ENCODE measurements around the gene FJX1. TPM values are rescaled to one million over a fixed set of nuclear protein-coding genes. Genes with fewer than 3 reads are reported as not detected.
A peak's percentile ranks its signal among the peaks of the same experiment; 100 is the strongest.

Gene FJX1, protein sequence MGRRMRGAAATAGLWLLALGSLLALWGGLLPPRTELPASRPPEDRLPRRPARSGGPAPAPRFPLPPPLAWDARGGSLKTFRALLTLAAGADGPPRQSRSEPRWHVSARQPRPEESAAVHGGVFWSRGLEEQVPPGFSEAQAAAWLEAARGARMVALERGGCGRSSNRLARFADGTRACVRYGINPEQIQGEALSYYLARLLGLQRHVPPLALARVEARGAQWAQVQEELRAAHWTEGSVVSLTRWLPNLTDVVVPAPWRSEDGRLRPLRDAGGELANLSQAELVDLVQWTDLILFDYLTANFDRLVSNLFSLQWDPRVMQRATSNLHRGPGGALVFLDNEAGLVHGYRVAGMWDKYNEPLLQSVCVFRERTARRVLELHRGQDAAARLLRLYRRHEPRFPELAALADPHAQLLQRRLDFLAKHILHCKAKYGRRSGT
- total RNA-seq: under 1 TPM; 0.46 to 0.62 TPM

DNA sequence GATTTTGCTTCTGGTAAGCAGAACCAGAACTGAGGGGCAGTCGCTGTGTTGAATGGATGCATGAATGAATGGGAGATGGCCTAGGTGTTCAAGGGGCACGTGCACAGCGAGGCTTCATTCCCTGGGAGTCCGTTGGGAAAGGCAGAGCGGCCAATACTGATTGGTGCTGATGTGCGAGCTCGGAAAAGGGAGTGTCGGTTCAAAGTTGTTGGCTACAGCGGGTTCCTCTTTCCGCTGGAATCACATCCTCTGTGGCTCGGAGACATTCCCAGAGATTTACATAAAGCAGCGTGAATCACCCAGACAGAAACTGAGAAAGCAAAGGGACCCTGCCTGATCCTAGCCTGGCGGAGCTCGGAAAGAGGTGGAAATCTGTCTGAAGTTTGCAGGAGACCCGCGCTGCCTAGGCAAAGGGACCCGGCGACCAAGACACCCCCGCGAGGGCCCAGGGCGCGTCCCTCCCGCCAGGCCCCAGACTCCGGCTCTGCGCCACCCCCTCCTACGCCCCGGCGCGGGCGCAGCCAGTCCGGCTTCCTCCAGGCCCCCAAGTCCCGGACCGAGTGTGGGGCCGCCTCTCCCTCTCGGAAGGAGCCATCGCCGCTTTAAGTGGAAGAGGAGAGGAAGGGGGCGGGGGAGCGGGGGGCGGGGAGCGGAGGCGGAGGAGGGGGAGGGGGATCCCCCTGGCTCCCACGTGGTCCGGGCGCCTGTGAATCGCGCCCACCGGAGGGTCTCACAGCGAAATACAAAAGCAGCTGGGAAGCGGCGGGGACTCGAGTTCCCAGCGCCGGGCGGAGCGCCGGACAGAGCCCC lies at the start of gene FJX1:
FJX1 (plus strand) TSS at position 774 of the 810 bp plus-strand sequence. CDS start 177 bp downstream, outside the sequence.
- H3K27me3 Mint-ChIP-seq: peaks cover 58% of the 10 kb centered on the region
- intact Hi-C loops (cut with micrococcal nuclease): loop anchor here (2.0 to 10.0 kb wide), 3 partner anchors 434 to 1129 kb away; no protein-coding TSS in a partner anchor
- H3K4me1 Mint-ChIP-seq (ENCODE audit: low read depth): peaks cover 12% of the 10 kb centered on the region
- POLR2A ChIA-PET: no interaction called here
- DNase-seq: peak; percentile 30
- peak within 1 kb of the TSS; percentile 58 for H3K4me3 Mint-ChIP-seq
- no peaks in the 10 kb centered on the region for H3K36me3 Mint-ChIP-seq
- CTCF ChIA-PET: interaction anchor here (0.6 to 3.5 kb wide), 8 partner anchors 14 to 861 kb away, joined by 3 to 19 read pairs (median 3); no protein-coding TSS in a partner anchor
- no peaks in the 10 kb centered on the region for H3K9me3 Mint-ChIP-seq
- H3K27ac Mint-ChIP-seq: no peak within 1 kb of the TSS

DNA sequence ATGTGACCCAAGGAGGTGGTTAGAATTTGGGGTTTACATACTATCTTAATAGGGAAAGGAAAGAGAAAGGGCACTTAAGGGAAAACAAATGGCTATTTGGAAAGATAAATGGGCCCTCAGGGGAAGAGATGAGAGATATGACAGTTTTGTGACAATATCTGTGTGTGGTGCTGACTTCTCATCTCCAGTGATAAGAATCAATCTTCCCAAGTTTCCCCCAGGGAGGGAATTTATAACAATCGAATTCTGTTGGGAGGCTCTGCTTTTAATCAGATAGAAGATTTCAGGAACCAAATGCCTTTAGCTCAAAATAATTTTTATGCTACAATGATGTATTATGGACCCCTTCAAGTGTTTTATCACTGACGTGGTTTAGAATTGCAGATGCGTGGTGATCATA lies 46.6 kb upstream of the FJX1 start:
- Mint-ChIP-seq H3K36me3 (no peaks in the 10 kb centered on the region), H3K4me1 (ENCODE audit: low read depth) (no peaks in the 10 kb centered on the region), H3K27me3 (peaks cover 15% of the 10 kb centered on the region), H3K9me3 (peaks cover 8% of the 10 kb centered on the region), H3K4me3 (no peak overlapping the region), H3K27ac (no peak overlapping the region)
- DNase-seq: no peak
- ChIA-PET CTCF (no interaction called here), POLR2A (no interaction called here)
- intact Hi-C loops (cut with micrococcal nuclease): no loop called here

DNA sequence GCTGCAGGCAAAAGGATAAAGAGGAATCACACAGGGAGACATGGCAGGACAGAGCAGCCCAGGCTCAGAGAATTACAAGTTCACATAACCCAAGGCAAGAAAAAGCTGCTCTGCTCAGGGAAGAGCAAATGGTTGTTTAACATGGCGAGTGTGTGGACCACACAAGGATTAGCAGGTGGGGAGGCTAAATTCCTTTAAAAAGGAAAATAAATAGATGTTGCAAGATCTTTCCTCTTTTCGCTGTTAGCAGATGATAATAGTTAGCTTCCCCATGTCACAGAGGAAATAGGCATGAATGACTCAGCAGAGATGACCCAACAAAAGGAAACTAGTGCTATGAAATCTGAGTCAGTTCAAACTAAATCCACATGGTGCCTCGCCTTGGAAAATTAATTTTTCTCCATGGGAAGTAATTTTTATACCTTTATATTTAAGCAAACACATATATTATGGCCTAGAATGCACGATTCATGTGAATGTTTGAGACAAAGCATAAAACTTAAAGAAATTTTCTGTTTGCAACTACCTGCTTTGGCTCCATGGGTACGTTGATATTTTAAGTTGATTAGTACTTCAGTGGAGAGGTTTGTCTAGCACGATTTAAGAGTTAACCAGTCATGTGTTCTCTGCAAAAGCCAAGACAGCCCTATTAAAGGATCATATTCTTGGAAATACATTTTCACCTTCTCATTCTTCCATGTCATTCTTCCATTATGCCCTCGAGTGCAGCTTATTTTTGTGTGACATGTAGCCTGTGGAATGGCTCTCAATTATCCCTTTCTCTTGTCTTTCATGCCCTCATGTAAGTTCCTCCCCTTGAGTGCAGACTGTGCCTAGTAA lies 38.5 kb upstream of the FJX1 start:
- Mint-ChIP-seq H3K27me3 (peaks cover 38% of the 10 kb centered on the region), H3K27ac (no peak overlapping the region), H3K4me1 (ENCODE audit: low read depth) (no peaks in the 10 kb centered on the region), H3K4me3 (no peak overlapping the region), H3K36me3 (no peaks in the 10 kb centered on the region), H3K9me3 (no peaks in the 10 kb centered on the region)
- CTCF ChIA-PET: no interaction called here
- POLR2A ChIA-PET: no interaction called here
- intact Hi-C loops (cut with micrococcal nuclease): no loop called here
- no peak for DNase-seq

DNA sequence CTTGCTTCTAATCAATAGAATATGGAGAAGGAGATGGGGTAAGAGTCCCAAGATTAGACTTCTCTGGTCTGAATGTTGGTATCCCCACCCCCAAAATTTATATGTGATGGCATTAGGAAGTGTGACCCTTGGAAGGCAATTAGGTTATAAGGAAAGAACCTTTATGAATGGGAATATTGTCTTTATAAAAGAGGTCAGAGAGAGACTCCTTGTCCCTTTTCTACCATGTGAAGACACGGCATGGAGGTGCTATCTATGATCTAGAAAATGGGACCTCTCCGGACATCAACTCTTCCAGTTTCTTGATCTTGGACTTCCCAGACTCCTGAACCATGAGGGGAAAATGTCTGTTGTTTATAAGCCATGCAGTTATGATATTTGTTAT lies 37.9 kb upstream of the FJX1 start:
- no peaks in the 10 kb centered on the region for H3K36me3 Mint-ChIP-seq
- no peaks in the 10 kb centered on the region for H3K9me3 Mint-ChIP-seq
- POLR2A ChIA-PET: no interaction called here
- intact Hi-C loops (cut with micrococcal nuclease): no loop called here
- no peak overlapping the region for H3K27ac Mint-ChIP-seq
- DNase-seq: no peak
- H3K4me3 Mint-ChIP-seq: no peak overlapping the region
- no peaks in the 10 kb centered on the region for H3K4me1 Mint-ChIP-seq (ENCODE audit: low read depth)
- CTCF ChIA-PET: no interaction called here
- H3K27me3 Mint-ChIP-seq: peaks cover 34% of the 10 kb centered on the region

DNA sequence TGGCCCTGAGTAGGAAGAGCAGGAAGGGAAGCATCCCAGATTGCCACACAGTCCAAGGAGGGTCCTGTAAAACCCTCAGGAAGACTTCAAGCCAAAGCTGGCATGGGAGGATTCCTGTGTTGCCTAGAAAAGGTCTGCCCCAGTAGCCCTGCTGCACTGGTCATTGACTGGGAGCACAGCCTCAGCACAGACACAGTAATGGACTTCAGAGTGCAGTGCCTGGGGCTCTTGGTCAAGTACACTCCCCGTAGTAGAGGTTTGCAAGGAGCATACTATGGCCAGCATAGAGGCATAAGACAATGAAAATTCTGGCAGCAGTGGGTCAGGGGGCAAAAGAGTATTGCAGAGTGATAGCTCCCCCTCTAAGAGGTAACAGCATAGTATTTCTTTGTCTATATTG lies 36.2 kb upstream of the FJX1 start:
- no peak for DNase-seq
- Mint-ChIP-seq H3K36me3 (no peaks in the 10 kb centered on the region), H3K4me1 (ENCODE audit: low read depth) (no peaks in the 10 kb centered on the region), H3K4me3 (no peak overlapping the region), H3K27me3 (peaks cover 28% of the 10 kb centered on the region), H3K27ac (no peak overlapping the region), H3K9me3 (no peaks in the 10 kb centered on the region)
- intact Hi-C loops (cut with micrococcal nuclease): no loop called here
- CTCF ChIA-PET: no interaction called here
- POLR2A ChIA-PET: no interaction called here

DNA sequence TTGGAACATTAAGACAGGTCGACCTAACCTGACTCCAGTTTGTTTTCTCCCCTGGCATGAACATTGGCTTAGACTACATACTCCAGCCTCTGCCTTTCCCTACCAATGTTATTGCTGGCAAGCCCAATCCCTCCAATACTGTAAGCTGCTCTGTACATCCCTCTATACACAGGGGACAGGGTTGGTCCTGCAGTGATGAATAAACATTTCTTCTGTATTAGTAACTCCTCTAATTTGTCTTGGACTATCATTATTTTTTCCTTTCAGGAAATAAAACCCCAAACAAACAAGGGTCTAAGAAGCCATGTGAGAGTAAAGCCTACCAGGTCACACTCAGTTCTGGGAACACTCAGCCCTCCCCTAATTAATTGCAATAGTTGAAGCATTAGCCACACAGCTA lies 35.1 kb upstream of the FJX1 start:
- peaks cover 33% of the 10 kb centered on the region for H3K27me3 Mint-ChIP-seq
- no peaks in the 10 kb centered on the region for H3K9me3 Mint-ChIP-seq
- ChIA-PET POLR2A (no interaction called here), CTCF (interaction anchor here (0.5 kb wide), 1 partner anchor 60 kb away, joined by 5 read pairs; no protein-coding TSS in a partner anchor)
- no peaks in the 10 kb centered on the region for H3K4me1 Mint-ChIP-seq (ENCODE audit: low read depth)
- DNase-seq: no peak
- intact Hi-C loops (cut with micrococcal nuclease): no loop called here
- no peak overlapping the region for H3K4me3 Mint-ChIP-seq
- H3K36me3 Mint-ChIP-seq: no peaks in the 10 kb centered on the region
- no peak overlapping the region for H3K27ac Mint-ChIP-seq

DNA sequence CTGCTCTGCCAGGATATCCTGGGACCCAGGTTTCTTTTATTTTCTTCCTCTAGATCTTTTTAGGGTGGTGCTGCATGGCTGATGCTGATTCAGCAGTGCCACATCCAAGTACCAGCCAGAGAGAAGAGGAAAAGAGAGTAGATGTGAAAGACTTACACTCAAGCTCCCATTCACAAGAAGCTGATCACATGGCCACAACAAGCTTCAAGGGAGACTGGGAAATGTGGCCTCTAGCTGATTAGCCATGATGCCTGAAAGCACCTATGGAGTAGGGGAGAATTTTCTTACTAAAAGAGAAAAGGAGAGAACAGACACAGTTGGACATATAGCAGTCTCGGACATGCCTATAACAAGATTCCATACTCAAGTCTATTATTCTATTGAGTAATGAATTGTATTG lies 34.4 kb upstream of the FJX1 start:
- Mint-ChIP-seq H3K4me1 (ENCODE audit: low read depth) (no peaks in the 10 kb centered on the region), H3K9me3 (no peaks in the 10 kb centered on the region), H3K27me3 (peaks cover 37% of the 10 kb centered on the region), H3K27ac (no peak overlapping the region), H3K36me3 (no peaks in the 10 kb centered on the region), H3K4me3 (no peak overlapping the region)
- no peak for DNase-seq
- ChIA-PET CTCF (no interaction called here), POLR2A (no interaction called here)
- intact Hi-C loops (cut with micrococcal nuclease): no loop called here

DNA sequence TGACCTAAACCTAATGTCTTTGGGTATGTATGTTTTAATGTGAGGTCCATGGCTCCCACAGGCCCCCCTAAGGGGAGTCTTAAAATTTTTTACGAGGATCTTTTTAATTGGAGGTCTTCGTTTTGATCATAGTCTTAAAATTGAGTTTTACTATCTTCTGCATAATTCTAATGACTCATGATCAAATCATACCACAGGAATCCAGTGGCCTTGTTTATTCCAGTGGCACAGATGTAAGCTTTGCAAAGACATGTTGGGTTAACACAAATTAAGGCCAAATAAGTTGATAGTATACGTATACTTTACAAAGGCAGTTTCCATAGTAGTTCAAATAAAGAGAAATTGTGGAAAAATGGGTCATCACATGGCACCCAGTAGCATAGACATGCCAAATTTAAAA lies 33.9 kb upstream of the FJX1 start:
- intact Hi-C loops (cut with micrococcal nuclease): no loop called here
- Mint-ChIP-seq H3K27ac (no peak overlapping the region), H3K9me3 (no peaks in the 10 kb centered on the region), H3K4me1 (ENCODE audit: low read depth) (no peaks in the 10 kb centered on the region), H3K27me3 (peaks cover 40% of the 10 kb centered on the region), H3K36me3 (no peaks in the 10 kb centered on the region), H3K4me3 (no peak overlapping the region)
- CTCF ChIA-PET: no interaction called here
- POLR2A ChIA-PET: no interaction called here
- no peak for DNase-seq

DNA sequence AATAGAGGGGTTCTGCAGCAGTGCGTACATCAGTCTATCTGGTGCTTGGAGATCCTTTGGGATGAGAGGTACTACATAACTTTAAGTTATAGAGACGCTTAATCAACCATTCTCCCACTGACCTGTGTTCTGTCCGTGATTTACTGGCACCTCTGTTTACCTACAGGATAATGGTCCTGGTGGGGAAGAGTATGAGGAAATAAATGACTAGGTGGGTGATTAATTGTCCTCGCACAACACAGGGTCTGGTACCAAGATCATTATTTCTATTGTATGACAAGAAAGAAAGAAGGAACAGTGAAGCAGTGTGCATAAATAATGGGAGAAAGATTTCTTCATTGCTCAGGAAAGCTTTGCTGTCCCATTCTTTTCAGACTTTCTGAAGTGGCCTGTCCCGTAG lies 32.8 kb upstream of the FJX1 start:
- ChIA-PET CTCF (no interaction called here), POLR2A (no interaction called here)
- no peaks in the 10 kb centered on the region for H3K4me1 Mint-ChIP-seq (ENCODE audit: low read depth)
- no peak overlapping the region for H3K4me3 Mint-ChIP-seq
- H3K27me3 Mint-ChIP-seq: peaks cover 36% of the 10 kb centered on the region
- H3K9me3 Mint-ChIP-seq: no peaks in the 10 kb centered on the region
- no peak for DNase-seq
- H3K27ac Mint-ChIP-seq: no peak overlapping the region
- no peaks in the 10 kb centered on the region for H3K36me3 Mint-ChIP-seq
- intact Hi-C loops (cut with micrococcal nuclease): no loop called here

DNA sequence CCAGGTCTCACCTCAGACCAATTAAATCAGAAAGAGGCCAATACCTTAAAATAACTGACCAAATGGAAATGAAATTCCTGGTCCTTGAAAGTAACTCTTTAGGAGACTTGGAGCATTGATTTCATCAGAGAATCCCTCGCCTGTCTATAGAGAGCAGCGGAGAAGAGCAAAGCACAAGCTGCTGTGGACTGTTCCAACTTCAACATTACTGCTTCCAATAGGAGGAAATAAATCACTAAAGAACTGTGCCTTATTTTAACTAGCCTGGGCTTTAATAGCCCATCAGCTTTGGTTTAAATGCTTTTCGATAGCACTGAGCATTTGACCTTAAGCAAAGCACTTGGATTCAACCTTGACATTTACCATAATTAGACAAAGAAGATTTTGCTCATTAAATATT lies 32.0 kb upstream of the FJX1 start:
- no peak for DNase-seq
- ChIA-PET CTCF (no interaction called here), POLR2A (no interaction called here)
- H3K27me3 Mint-ChIP-seq: peaks cover 30% of the 10 kb centered on the region
- no peaks in the 10 kb centered on the region for H3K36me3 Mint-ChIP-seq
- no peak overlapping the region for H3K4me3 Mint-ChIP-seq
- no peak overlapping the region for H3K27ac Mint-ChIP-seq
- no peaks in the 10 kb centered on the region for H3K9me3 Mint-ChIP-seq
- intact Hi-C loops (cut with micrococcal nuclease): no loop called here
- H3K4me1 Mint-ChIP-seq (ENCODE audit: low read depth): no peaks in the 10 kb centered on the region

DNA sequence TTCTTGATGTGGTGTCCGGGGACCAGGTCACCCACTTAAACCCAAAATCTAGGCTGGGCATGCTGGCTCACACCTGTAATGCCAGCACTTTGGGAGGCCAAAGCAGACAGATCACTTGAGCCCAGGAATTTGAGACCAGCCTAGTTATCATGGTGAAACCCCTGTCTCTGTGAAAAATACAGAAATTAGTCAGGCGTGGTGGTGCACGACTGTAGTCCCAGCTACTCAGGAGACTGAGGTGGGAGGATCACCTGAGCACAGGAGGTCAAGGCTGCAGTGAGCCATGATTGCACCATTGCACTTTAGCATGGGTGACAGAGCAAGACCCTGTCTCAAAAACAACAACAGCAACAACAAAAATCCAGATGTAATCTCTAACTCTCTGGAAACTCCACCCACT lies 30.3 kb upstream of the FJX1 start:
- Mint-ChIP-seq H3K36me3 (no peaks in the 10 kb centered on the region), H3K9me3 (no peaks in the 10 kb centered on the region), H3K4me1 (ENCODE audit: low read depth) (no peaks in the 10 kb centered on the region), H3K27me3 (peaks cover 25% of the 10 kb centered on the region), H3K27ac (no peak overlapping the region), H3K4me3 (no peak overlapping the region)
- ChIA-PET POLR2A (no interaction called here), CTCF (no interaction called here)
- DNase-seq: no peak
- intact Hi-C loops (cut with micrococcal nuclease): no loop called here

DNA sequence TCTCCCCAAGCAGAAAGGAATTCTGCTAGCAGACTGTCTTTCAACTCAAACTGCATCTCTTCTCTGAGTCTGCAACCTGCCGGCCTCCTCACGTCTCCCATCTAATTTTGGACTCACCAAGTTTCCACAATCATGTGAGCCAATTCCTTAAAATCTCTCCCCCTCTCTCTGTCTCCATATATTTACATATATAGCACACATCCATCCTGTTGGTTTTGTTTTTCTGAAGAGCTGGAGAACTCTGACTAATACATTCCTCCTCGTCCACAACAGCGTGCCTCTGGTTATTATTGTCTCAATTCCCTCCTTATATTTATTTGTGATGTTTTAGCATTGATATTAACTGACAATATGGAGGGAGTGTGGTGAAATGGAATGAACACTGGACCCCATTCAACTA lies 29.6 kb upstream of the FJX1 start:
- no peak overlapping the region for H3K27ac Mint-ChIP-seq
- intact Hi-C loops (cut with micrococcal nuclease): no loop called here
- no peak for DNase-seq
- no peaks in the 10 kb centered on the region for H3K36me3 Mint-ChIP-seq
- H3K27me3 Mint-ChIP-seq: peaks cover 23% of the 10 kb centered on the region
- no peaks in the 10 kb centered on the region for H3K4me1 Mint-ChIP-seq (ENCODE audit: low read depth)
- H3K4me3 Mint-ChIP-seq: no peak overlapping the region
- POLR2A ChIA-PET: no interaction called here
- CTCF ChIA-PET: no interaction called here
- H3K9me3 Mint-ChIP-seq: no peaks in the 10 kb centered on the region

Measured in activated CD4-positive, alpha-beta memory T cell treated with anti-CD3 and anti-CD28 coated beads for 36 hours (primary cell).